ENCODE measurements around the gene FHOD3.

FHOD3 gene

DNA sequence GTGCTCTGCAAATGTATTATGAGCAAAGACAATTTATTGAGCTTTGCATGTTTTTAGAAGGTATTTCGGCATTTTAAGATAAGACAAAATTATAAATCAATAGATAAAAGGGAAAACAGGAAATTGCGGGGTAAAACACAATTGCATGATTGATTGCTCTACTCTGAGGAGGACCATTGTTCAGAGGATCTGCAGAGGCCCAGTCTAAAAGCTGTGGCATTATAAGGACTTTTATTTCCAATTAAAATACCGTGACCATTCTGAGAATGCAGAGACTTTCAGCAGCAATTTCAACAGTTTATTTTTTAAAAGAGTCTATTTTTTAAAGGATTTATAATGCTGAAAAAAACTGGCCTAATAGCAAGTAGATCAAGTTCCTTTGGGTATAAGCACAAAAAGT lies 469.3 kb downstream of the FHOD3 start:
- TF ChIP-seq POLR2A (IDR thresholded peaks at IDR 0.05; ENCODE audit: extremely low read depth, insufficient read length), result no peak
- TF ChIP-seq, protein P1, sequence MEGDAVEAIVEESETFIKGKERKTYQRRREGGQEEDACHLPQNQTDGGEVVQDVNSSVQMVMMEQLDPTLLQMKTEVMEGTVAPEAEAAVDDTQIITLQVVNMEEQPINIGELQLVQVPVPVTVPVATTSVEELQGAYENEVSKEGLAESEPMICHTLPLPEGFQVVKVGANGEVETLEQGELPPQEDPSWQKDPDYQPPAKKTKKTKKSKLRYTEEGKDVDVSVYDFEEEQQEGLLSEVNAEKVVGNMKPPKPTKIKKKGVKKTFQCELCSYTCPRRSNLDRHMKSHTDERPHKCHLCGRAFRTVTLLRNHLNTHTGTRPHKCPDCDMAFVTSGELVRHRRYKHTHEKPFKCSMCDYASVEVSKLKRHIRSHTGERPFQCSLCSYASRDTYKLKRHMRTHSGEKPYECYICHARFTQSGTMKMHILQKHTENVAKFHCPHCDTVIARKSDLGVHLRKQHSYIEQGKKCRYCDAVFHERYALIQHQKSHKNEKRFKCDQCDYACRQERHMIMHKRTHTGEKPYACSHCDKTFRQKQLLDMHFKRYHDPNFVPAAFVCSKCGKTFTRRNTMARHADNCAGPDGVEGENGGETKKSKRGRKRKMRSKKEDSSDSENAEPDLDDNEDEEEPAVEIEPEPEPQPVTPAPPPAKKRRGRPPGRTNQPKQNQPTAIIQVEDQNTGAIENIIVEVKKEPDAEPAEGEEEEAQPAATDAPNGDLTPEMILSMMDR (IDR thresholded peaks at IDR 0.05; ENCODE audit: low read depth, low read length), result no peak
- TF ChIP-seq MYC (IDR thresholded peaks at IDR 0.05; ENCODE audit: low read depth, low read length), result no peak
- TF ChIP-seq, protein P2, sequence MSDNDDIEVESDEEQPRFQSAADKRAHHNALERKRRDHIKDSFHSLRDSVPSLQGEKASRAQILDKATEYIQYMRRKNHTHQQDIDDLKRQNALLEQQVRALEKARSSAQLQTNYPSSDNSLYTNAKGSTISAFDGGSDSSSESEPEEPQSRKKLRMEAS (IDR thresholded peaks at IDR 0.05; ENCODE audit: low read depth, low read length), result no peak

DNA sequence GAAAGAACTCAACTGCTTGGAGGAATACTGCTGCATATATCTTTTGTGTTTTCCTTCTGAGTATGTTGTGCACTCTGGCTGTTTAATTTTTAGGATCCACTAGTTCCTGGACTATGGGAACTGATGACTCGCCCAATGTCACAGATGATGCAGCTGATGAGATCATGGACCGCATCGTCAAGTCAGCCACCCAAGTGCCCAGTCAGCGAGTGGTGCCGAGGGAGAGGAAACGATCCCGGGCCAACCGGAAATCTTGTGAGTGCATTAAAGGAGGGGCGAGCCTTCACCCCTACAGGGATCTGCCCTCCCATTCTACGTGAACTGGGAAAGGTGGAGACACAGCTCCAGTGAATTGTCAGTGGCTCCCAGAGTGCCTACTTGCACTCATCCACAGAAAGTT lies 471.7 kb downstream of the FHOD3 start:
- TF ChIP-seq MYC (IDR thresholded peaks at IDR 0.05; ENCODE audit: low read depth, low read length) (no peak), POLR2A (IDR thresholded peaks at IDR 0.05; ENCODE audit: extremely low read depth, insufficient read length) (no peak)
- TF ChIP-seq, protein P2 (IDR thresholded peaks at IDR 0.05; ENCODE audit: low read depth, low read length), result no peak
- TF ChIP-seq, protein P1 (IDR thresholded peaks at IDR 0.05; ENCODE audit: low read depth, low read length), result no peak
- DNase-seq (ENCODE audit: low read depth), result no peak
- no peak overlapping the region for H3K4me3 ChIP-seq (ENCODE audit: low read depth, low read length)

More for the DNA sequence above, 469.3 kb downstream of the FHOD3 start:
- no peak for DNase-seq (ENCODE audit: low read depth)
- H3K4me3 ChIP-seq (ENCODE audit: low read depth, low read length), result no peak overlapping the region

DNA sequence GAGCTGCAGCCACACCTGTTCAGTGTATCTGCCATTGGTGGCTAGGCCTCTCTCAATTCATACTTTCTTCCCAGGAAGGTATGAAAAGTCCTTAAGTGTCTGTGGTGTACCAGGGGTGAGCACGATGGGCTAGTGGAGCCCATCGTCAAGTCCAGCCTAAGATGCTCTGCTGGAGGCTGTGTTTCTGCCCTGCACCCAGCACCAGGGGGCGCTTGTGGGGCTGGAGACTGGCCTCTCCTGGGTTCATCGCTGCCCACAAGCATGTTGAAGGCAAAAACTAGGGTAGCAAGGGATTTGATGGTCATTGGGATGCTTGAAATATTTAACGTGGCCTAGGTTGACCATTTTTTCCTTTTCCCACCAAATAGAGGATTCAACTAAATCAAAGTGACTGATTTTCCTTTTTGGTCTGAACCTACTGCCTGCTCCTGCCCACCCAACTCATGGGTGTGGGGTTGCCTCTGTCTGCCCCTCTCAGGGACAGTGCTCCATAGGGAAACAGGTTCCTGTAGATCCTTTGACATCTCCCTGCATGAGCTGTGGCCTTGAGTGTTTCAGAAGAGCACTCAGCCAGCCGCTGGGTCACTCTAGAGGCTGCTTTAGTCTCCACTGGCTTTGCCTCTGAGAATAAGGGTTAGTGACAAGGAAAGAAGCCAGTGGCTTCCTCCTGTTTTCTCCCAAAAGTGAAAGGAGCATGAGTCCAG lies 472.2 kb downstream of the FHOD3 start:
- peak; percentile 26 for DNase-seq (ENCODE audit: low read depth)
- TF ChIP-seq, protein P2 (IDR thresholded peaks at IDR 0.05; ENCODE audit: low read depth, low read length), result no peak
- no peak for TF ChIP-seq MYC (IDR thresholded peaks at IDR 0.05; ENCODE audit: low read depth, low read length)
- TF ChIP-seq, protein P1 (IDR thresholded peaks at IDR 0.05; ENCODE audit: low read depth, low read length), result peak; percentile 57
- no peak for TF ChIP-seq POLR2A (IDR thresholded peaks at IDR 0.05; ENCODE audit: extremely low read depth, insufficient read length)
- H3K4me3 ChIP-seq (ENCODE audit: low read depth, low read length), result no peak overlapping the region

DNA sequence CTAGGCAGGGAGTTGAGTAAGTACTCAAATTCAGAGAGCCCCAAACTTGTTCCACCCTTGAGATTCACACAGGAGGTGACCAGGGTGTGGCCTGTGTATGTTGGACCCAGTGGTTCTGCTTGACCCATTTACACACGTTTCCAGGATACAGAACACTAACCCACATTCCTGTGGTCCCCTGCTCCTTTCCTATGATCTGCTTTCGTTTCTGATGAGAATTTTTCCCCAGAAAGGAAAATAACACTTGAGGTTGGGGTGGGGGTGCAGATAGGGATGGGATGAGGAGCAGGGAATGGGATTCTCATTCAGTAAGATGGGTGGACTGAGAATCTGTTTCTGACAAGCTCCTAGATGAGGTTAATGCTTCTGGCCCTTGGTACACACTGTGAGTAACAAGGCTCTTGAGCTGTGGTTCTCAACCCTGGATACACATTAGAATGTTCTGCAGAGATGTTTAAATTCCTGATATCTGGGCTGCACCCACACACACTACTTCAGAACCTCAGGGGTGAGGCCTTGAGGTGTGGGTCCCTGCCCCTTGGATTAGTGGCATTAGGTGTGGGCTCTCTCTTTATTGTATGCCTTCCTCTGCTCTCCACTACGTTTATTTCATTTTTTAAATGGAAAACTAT lies 472.9 kb downstream of the FHOD3 start:
- no peak overlapping the region for H3K4me3 ChIP-seq (ENCODE audit: low read depth, low read length)
- TF ChIP-seq POLR2A (IDR thresholded peaks at IDR 0.05; ENCODE audit: extremely low read depth, insufficient read length), result no peak
- DNase-seq (ENCODE audit: low read depth), result no peak

DNA sequence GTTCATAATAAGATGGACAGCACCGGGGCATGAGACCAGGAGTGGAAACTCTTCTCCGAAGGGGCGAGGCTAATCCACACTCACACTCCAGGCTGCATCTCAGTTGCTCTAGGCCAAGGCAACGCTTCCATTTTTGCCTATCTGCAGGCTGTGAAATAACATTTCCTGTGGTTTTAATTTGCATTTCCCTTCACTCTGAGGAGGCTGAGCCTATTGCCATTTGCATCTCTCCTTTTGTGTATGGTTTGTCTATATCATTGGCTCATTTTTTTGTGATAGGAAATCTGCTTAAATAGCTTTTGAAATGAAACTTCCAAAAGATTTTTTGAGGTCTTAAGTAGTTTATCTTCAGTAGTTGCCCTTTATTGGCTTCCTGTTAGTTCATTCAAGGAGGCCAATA lies 473.7 kb downstream of the FHOD3 start:
- H3K4me3 ChIP-seq (ENCODE audit: low read depth, low read length), result no peak overlapping the region
- TF ChIP-seq MYC (IDR thresholded peaks at IDR 0.05; ENCODE audit: low read depth, low read length), result no peak
- TF ChIP-seq, protein P1 (IDR thresholded peaks at IDR 0.05; ENCODE audit: low read depth, low read length), result no peak
- no peak for TF ChIP-seq POLR2A (IDR thresholded peaks at IDR 0.05; ENCODE audit: extremely low read depth, insufficient read length)
- TF ChIP-seq, protein P2 (IDR thresholded peaks at IDR 0.05; ENCODE audit: low read depth, low read length), result no peak
- no peak for DNase-seq (ENCODE audit: low read depth)

DNA sequence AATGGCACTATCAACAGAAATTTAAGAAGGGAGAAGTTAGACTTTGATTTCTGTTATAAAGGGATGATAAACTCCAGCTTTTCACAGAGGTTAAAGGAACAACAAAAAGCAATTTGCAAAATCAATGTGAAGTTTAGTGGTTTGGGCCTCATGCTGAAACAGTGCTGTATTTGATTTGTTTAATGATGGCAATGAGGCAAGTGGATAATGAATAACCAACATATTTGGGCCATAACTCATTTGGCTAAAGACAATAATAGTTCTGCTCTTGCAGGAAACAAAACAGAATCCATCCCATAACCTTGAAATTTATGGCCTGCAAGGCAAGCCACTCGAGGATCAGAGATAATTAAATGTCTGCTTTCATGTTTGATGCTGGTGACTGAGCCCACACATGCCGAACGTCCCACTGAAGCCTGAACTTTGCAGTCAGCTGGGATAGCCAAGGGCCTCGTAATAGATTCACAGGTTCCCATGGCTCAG lies 474.8 kb downstream of the FHOD3 start:
- DNase-seq (ENCODE audit: low read depth), result no peak
- no peak overlapping the region for H3K4me3 ChIP-seq (ENCODE audit: low read depth, low read length)
- TF ChIP-seq, protein P1 (IDR thresholded peaks at IDR 0.05; ENCODE audit: low read depth, low read length), result no peak
- TF ChIP-seq, protein P2 (IDR thresholded peaks at IDR 0.05; ENCODE audit: low read depth, low read length), result no peak
- TF ChIP-seq POLR2A (IDR thresholded peaks at IDR 0.05; ENCODE audit: extremely low read depth, insufficient read length), result no peak
- TF ChIP-seq MYC (IDR thresholded peaks at IDR 0.05; ENCODE audit: low read depth, low read length), result no peak
